Neural progenitor cell (in vitro differentiated cells): Measurements from ENCODE around the gene VOPP1.

Experiments used
- CTCF ChIP-seq: fragments of 200-600 bp; sonication (generic); IDR thresholded peaks from 2 replicates; pipeline ENCODE4 v1.5.1; 2017; ENCODE audit warnings: antibody characterized with exemption, mild to moderate bottlenecking
- EZH2 ChIP-seq: fragments of 200-600 bp; sonication (generic); IDR thresholded peaks from 2 replicates; pipeline ENCODE4 v1.6.1; 2017; ENCODE audit warnings: antibody characterized with exemption, mild to moderate bottlenecking, moderate library complexity
- EZH2phosphoT487 ChIP-seq: fragments of 200-600 bp; sonication (generic); IDR thresholded peaks from 2 replicates; pipeline ENCODE4 v1.6.1; 2017; ENCODE audit warnings: antibody characterized with exemption

GRCh38 chr7:55545496-55545895 lies 26.8 kb downstream of the VOPP1 start:
- no peak for TF ChIP-seq CTCF
- no peak for TF ChIP-seq EZH2
- no peak for TF ChIP-seq EZH2phosphoT487
